Tibial artery (tissue), 4 donors: ENCODE data around the gene LAD1.

Experiments
- DNase-seq, 2 donors: peaks; one replicate each; pipeline ENCODE4 v3.0.0-alpha.2; 2019
- H3K27ac ChIP-seq, 2 donors: fragments of 200-600 bp; sonication (generic) in 1 of 2; 1 replicate in 1 of 2; 2 replicates in 1 of 2; pipeline ENCODE4 v1.5.1; 2018 to 2019; ENCODE audit warnings: mild to moderate bottlenecking in 1 of 2
- H3K27me3 ChIP-seq, 2 donors: fragments of 200-600 bp; sonication (generic) in 1 of 2; one replicate each; pipeline versions ENCODE4 v1.5.1 to v1.6.0; 2016 to 2019
- H3K36me3 ChIP-seq, 3 donors: fragments of 200-600 bp; sonication (generic) in 2 of 3; one replicate each; pipeline ENCODE4 v1.5.1; 2016 to 2019; ENCODE audit warnings: mild to moderate bottlenecking in 2 of 3
- H3K4me1 ChIP-seq, 4 donors: fragments of 200-600 bp; sonication (generic) in 2 of 4; 1 replicate in 3 of 4; 2 replicates in 1 of 4; pipeline ENCODE4 v1.5.1; 2016 to 2019
- H3K4me3 ChIP-seq, 2 donors: fragments of 200-600 bp; sonication (generic) in 1 of 2; 1 replicate in 1 of 2; 2 replicates in 1 of 2; pipeline ENCODE4 v1.5.1; 2018 to 2019; ENCODE audit warnings: mild to moderate bottlenecking in 2 of 2
- H3K9me3 ChIP-seq, 3 donors: fragments of 200-600 bp; sonication (generic) in 1 of 3; one replicate each; pipeline ENCODE4 v1.5.1; 2016 to 2019
- CTCF ChIP-seq, 2 experiments: fragments of 200-600 bp in 1 of 2; fragments of 450-650 bp in 1 of 2; IDR thresholded peaks; one replicate each; pipeline ENCODE4 v1.5.1; 2017 to 2019; ENCODE audit warnings: antibody characterized with exemption in 2 of 2, mild to moderate bottlenecking in 1 of 2, moderate library complexity in 1 of 2
- intact Hi-C: fragments of 100-400 bp; cut with DNase I; formaldehyde crosslinking; loops from one replicate; pipeline ENCODE4 v1.15.0; 2023; ENCODE audit warnings: low total_unique reads

Gene LAD1

GRCh38 chr1:201357636-201358348 lies 41.3 kb downstream of the LAD1 start:
- Histone ChIP-seq H3K27me3 (peaks cover 0 to 59% of the 10 kb centered on the region in 2 donors), H3K9me3 (no peaks in the 10 kb centered on the region), H3K36me3 (no peaks in the 10 kb centered on the region), H3K27ac (no peak overlapping the region), H3K4me3 (no peak overlapping the region), H3K4me1 (no peaks in the 10 kb centered on the region)
- DNase-seq: no peak
- no peak for TF ChIP-seq CTCF (IDR thresholded peaks at IDR 0.05)
- intact Hi-C loops: no loop called here

- DNase-seq: no peak
- H3K4me1 ChIP-seq: no peaks in the 10 kb centered on the region
- H3K36me3 ChIP-seq: no peaks in the 10 kb centered on the region
- H3K9me3 ChIP-seq: no peaks in the 10 kb centered on the region
- intact Hi-C loops: no loop called here
- no peak for TF ChIP-seq CTCF (IDR thresholded peaks at IDR 0.05)
- no peak overlapping the region for H3K4me3 ChIP-seq
- no peak overlapping the region for H3K27ac ChIP-seq
- peaks cover 0 to 58% of the 10 kb centered on the region in 2 donors for H3K27me3 ChIP-seq
Observed at GRCh38 chr1:201357211-201357610, 41.9 kb downstream of the LAD1 start.

GRCh38 chr1:201356701-201357100 lies 42.4 kb downstream of the LAD1 start:
- intact Hi-C loops: no loop called here
- no peak for DNase-seq
- H3K4me3 ChIP-seq: no peak overlapping the region
- TF ChIP-seq CTCF (IDR thresholded peaks at IDR 0.05): no peak
- H3K36me3 ChIP-seq: no peaks in the 10 kb centered on the region
- no peak overlapping the region for H3K27ac ChIP-seq
- H3K9me3 ChIP-seq: no peaks in the 10 kb centered on the region
- no peaks in the 10 kb centered on the region for H3K4me1 ChIP-seq
- H3K27me3 ChIP-seq: peaks cover 0 to 57% of the 10 kb centered on the region in 2 donors

- no peaks in the 10 kb centered on the region for H3K9me3 ChIP-seq
- no peak overlapping the region for H3K27ac ChIP-seq
- no peak for DNase-seq
- H3K4me3 ChIP-seq: no peak overlapping the region
- no peaks in the 10 kb centered on the region for H3K36me3 ChIP-seq
- H3K27me3 ChIP-seq: peaks cover 0 to 53% of the 10 kb centered on the region in 2 donors
- TF ChIP-seq CTCF (IDR thresholded peaks at IDR 0.05): no peak
- H3K4me1 ChIP-seq: no peaks in the 10 kb centered on the region
- intact Hi-C loops: no loop called here
Observed at GRCh38 chr1:201356236-201356635, 42.9 kb downstream of the LAD1 start.

- Histone ChIP-seq H3K4me3 (no peak overlapping the region), H3K27ac (no peak overlapping the region), H3K9me3 (no peaks in the 10 kb centered on the region), H3K4me1 (no peaks in the 10 kb centered on the region), H3K27me3 (peaks cover 0 to 50% of the 10 kb centered on the region in 2 donors), H3K36me3 (no peaks in the 10 kb centered on the region)
- TF ChIP-seq CTCF (IDR thresholded peaks at IDR 0.05): no peak
- no peak for DNase-seq
- intact Hi-C loops: no loop called here
Observed at GRCh38 chr1:201355471-201355870, 43.7 kb downstream of the LAD1 start.
